ENCODE measurements around the gene C1QTNF6. TPM values are rescaled to one million over a fixed set of nuclear protein-coding genes. Genes with fewer than 3 reads are reported as not detected.

The C1QTNF6 gene
- total RNA-seq, 2 donors from 2014 or later = 9.3 to 16.7 TPM

GRCh38 chr22:37213941-37214730, 26.1 kb upstream of the C1QTNF6 start:
- no peak overlapping the region for H3K4me3 ChIP-seq
- no peaks in the 10 kb centered on the region for H3K36me3 ChIP-seq
- TF ChIP-seq CTCF (IDR thresholded peaks at IDR 0.05) = no peak
- no peaks in the 10 kb centered on the region for H3K27me3 ChIP-seq
- H3K27ac ChIP-seq = no peak overlapping the region
- DNase-seq = no peak
- H3K4me1 ChIP-seq = no peaks in the 10 kb centered on the region
- intact Hi-C loops (cut with DNase I) = no loop called here
- no peaks in the 10 kb centered on the region for H3K9me3 ChIP-seq
- H3K9ac ChIP-seq (ENCODE audit: low read depth in 2 of 2, low read length in 2 of 2) = no peak overlapping the region

DNA sequence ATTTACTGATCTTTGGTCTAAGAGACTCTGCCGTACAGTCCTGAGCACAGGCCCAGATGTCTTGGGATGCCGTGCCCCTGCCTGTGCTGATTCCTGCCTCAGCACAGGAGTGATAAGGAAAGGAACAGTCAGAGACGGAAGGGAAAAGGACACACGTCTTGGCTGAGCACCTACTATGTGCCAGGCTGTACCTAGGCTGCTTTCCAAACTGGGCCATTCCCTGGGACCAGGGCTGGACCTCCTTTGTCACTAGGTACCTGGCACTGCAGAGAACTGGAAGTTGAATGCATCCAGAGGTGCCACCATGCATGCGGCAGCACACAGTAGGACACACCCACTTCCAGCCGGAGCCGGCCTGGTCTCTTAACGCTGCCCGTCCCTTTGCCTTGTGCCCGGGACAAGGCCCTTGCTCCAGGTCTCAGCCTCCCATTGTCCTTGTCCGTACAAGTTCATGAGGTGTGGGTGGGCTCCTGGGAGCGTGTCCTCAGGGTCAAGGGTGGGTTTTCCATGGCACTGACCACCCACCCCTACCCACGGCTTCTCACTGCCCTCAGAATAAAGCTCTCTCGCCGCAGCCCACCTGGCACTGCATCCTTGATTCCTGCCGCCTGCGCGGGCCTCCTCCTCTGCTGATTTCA, 25.3 kb upstream of the C1QTNF6 start:
- Histone ChIP-seq H3K27me3 (no peaks in the 10 kb centered on the region), H3K36me3 (no peaks in the 10 kb centered on the region), H3K9ac (ENCODE audit: low read depth in 2 of 2, low read length in 2 of 2) (no peak overlapping the region), H3K27ac (no peak overlapping the region), H3K4me3 (no peak overlapping the region), H3K4me1 (no peaks in the 10 kb centered on the region), H3K9me3 (no peaks in the 10 kb centered on the region)
- TF ChIP-seq CTCF (IDR thresholded peaks at IDR 0.05) = no peak
- no peak for DNase-seq
- intact Hi-C loops (cut with DNase I) = no loop called here

DNA sequence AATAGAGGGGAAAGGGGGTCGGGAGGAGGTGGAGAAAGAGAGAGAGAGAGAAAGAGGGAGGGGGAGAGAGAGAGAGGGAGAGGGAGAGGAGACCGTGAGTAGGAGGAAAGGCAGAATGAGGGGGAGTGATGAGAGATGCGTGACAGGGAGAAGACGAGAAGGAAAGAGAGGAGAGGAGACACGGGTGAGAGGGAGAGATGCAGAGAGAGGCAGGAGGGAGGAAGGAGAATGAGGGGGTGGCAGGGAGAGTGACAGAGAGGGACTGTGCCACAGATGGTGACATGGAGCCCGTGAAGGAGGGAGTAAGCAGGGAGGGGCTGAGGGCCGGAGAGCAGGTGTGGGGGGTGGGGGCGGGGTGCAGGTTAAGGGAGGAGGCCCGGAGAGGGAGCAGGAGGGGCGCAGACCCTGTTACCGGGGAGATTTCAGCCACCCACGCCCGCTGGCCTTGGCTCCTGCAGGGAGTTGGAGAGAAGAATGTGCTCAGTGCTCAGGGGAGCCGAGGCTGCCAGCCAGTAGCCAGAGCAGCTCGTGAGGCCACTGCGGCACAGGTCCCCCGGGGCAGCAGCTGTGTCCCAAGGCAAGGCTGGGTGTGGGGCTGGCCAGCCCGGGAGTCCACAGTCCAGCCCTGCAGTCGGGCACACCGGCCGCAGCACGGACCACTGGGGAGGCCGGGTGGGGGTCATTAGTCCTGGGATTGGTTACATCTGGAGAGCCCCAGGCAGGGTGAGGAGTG, 24.3 kb upstream of the C1QTNF6 start, which contains the start of gene SSTR3:
Gene SSTR3 (minus strand): TSS at position 304 of the 733 bp plus-strand sequence. CDS start 4,674 bp downstream, outside the sequence.
- no peak within 1 kb of the TSS for H3K9ac ChIP-seq (ENCODE audit: low read depth in 2 of 2, low read length in 2 of 2)
- no peaks in the 10 kb centered on the region for H3K4me1 ChIP-seq
- H3K36me3 ChIP-seq = no peaks in the 10 kb centered on the region
- no peak for TF ChIP-seq CTCF (IDR thresholded peaks at IDR 0.05)
- no peaks in the 10 kb centered on the region for H3K27me3 ChIP-seq
- H3K27ac ChIP-seq = no peak within 1 kb of the TSS
- no peak for DNase-seq
- intact Hi-C loops (cut with DNase I) = no loop called here
- H3K4me3 ChIP-seq = no peak within 1 kb of the TSS
- no peaks in the 10 kb centered on the region for H3K9me3 ChIP-seq

- H3K9ac ChIP-seq (ENCODE audit: low read depth in 2 of 2, low read length in 2 of 2) = no peak overlapping the region
- TF ChIP-seq CTCF (IDR thresholded peaks at IDR 0.05) = no peak
- H3K36me3 ChIP-seq = no peaks in the 10 kb centered on the region
- H3K4me1 ChIP-seq = no peaks in the 10 kb centered on the region
- H3K27me3 ChIP-seq = no peaks in the 10 kb centered on the region
- no peak for DNase-seq
- H3K27ac ChIP-seq = no peak overlapping the region
- intact Hi-C loops (cut with DNase I) = no loop called here
- H3K4me3 ChIP-seq = no peak overlapping the region
- H3K9me3 ChIP-seq = no peaks in the 10 kb centered on the region
These were observed 23.8 kb upstream of the C1QTNF6 start for GRCh38 chr22:37211866-37212173.

DNA sequence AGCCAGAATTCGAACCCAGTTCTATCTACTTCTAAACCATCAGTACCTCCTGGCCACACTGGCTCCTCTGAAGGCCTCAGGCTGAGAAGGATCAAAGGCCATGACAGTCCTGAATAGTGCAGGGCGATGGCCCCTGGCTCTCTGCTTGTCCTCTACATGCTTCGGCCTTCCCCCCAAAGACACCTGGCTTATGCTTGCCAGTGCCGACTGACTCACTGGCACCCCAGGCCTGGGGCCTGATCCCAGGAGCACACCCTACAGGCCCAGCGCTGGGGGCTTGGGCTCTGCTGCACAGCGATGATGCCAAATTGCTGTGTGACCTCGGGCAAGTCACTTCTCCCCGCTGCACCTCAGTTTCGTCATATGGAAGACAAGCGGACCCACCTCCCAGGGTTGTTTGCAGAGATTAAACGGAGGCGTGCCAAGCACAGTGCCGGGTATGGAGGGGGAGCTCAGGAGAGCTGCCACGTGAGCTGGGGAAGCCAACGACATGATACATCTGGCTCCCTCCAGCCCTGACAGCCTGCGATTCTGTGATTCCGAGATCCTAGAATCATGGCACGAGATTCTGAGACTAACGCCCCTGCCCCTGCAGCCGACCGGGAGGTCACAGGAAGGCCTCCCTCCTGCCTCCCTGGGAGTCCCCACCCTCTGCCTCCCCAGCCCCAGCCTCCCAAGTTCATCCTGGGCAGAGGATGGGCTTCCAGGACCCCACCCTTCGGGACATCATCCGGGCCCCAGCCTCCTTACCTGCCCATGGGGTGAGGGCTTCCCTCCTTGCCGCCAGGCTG, 23.2 kb upstream of the C1QTNF6 start:
- Histone ChIP-seq H3K36me3 (no peaks in the 10 kb centered on the region), H3K4me1 (no peaks in the 10 kb centered on the region), H3K27ac (no peak overlapping the region), H3K4me3 (no peak overlapping the region), H3K9me3 (no peaks in the 10 kb centered on the region), H3K9ac (ENCODE audit: low read depth in 2 of 2, low read length in 2 of 2) (no peak overlapping the region), H3K27me3 (no peaks in the 10 kb centered on the region)
- intact Hi-C loops (cut with DNase I) = no loop called here
- DNase-seq = no peak
- TF ChIP-seq CTCF (IDR thresholded peaks at IDR 0.05) = no peak
